Colonic mucosa (tissue), 4 donors: ENCODE data around the gene RPL13A. TPM values are rescaled to one million over a fixed set of nuclear protein-coding genes. Genes with fewer than 3 reads are reported as not detected.
A peak's percentile ranks its signal among the peaks of the same experiment; 100 is the strongest.

Experiments used
- DNase-seq: peaks from one replicate; pipeline ENCODE4 v3.0.0-alpha.2; 2020
- H3K27ac ChIP-seq: fragments of 200-600 bp; one replicate; pipeline ENCODE4 v1.8.0; 2021
- H3K27me3 ChIP-seq: fragments of 200-600 bp; one replicate; pipeline ENCODE4 v1.8.0; 2021
- H3K36me3 ChIP-seq: fragments of 200-600 bp; one replicate; pipeline ENCODE4 v1.8.0; 2021
- H3K4me1 ChIP-seq: fragments of 200-600 bp; one replicate; pipeline ENCODE4 v1.8.0; 2021; ENCODE audit warnings: mild to moderate bottlenecking
- H3K4me3 ChIP-seq: fragments of 200-600 bp; one replicate; pipeline ENCODE4 v1.8.0; 2021
- H3K9ac ChIP-seq, 2 donors: one replicate each; pipeline ENCODE4 v1.7.0; 2013; ENCODE audit warnings: control low read depth in 2 of 2, low read depth in 2 of 2, low read length in 2 of 2
- H3K9me3 ChIP-seq: fragments of 200-600 bp; one replicate; pipeline ENCODE4 v1.8.0; 2021
- CTCF ChIP-seq: fragments of 200-600 bp; IDR thresholded peaks from one replicate; pipeline ENCODE4 v1.8.0; 2022; ENCODE audit warnings: antibody characterized with exemption, mild to moderate bottlenecking
- intact Hi-C: fragments of 100-400 bp; cut with DNase I; formaldehyde crosslinking; loops from one replicate; pipeline ENCODE4 v1.14.1; 2022
- total RNA-seq, 2 donors: library from RNA; stranded (reverse); fragmentation: NEBNext Ultra II Directional in 1 of 2; extraction: Animal tissue kit (Norgen Biotek cat#: 25700) in 1 of 2; gene quantifications; one replicate each; pipeline ENCODE4 v1.2.1, GENCODE V29; 2021
- donor health status: healthy.
- donor health status: DM: no; HTN: no; CAD: no.
- donor health status: DM: no; HTN: no; CAD: no.

The RPL13A gene
- total RNA-seq, 2 donors from 2014 or later = 2,431 to 2,528 TPM

GRCh38 chr19:49473868-49474541 is 13.4 kb upstream of the RPL13A start, which contains the start of gene FLT3LG:
TSS of gene FLT3LG (plus strand) at chr19:49474215. CDS start at chr19:49474640, 425 bp downstream.
- H3K9ac ChIP-seq = peak within 1 kb of the TSS; percentile 73 to 77
- intact Hi-C loops = no loop called here
- TF ChIP-seq CTCF = peak; percentile 99

DNA sequence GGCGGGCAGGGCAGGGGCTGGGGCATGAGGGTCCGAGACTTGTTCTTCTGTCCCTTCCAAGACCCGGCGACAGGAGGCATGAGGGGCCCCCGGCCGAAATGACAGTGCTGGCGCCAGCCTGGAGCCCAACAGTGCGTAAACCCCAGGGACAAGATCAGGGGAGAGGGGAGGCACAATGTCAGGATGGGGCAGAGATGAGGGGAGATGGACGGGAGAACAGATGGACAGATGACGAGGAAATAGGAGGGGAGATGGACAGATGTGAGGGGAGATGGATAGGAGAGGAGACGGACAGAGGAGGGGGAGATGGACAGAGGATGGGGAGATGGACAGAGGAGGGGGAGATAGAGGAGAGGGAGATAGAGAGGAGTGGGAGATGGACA is 12.9 kb upstream of the RPL13A start:
- TF ChIP-seq CTCF = no peak
- H3K4me1 ChIP-seq = no peaks in the 10 kb centered on the region
- H3K27ac ChIP-seq = peak overlapping the region; percentile 27
- no peaks in the 10 kb centered on the region for H3K36me3 ChIP-seq
- DNase-seq = no peak
- intact Hi-C loops = no loop called here
- no peaks in the 10 kb centered on the region for H3K9me3 ChIP-seq
- H3K4me3 ChIP-seq = peak overlapping the region; percentile 30
- H3K9ac ChIP-seq = peak overlapping the region; percentile 73 to 77
- H3K27me3 ChIP-seq = no peaks in the 10 kb centered on the region

More at GRCh38 chr19:49473868-49474541, 13.4 kb upstream of the RPL13A start, which contains the start of gene FLT3LG:
- Histone ChIP-seq H3K36me3 (no peaks in the 10 kb centered on the region), H3K27me3 (no peaks in the 10 kb centered on the region), H3K4me3 (peak within 1 kb of the TSS; percentile 30), H3K27ac (peak within 1 kb of the TSS; percentile 27), H3K4me1 (no peaks in the 10 kb centered on the region), H3K9me3 (no peaks in the 10 kb centered on the region)
- peak; percentile 77 for DNase-seq

DNA sequence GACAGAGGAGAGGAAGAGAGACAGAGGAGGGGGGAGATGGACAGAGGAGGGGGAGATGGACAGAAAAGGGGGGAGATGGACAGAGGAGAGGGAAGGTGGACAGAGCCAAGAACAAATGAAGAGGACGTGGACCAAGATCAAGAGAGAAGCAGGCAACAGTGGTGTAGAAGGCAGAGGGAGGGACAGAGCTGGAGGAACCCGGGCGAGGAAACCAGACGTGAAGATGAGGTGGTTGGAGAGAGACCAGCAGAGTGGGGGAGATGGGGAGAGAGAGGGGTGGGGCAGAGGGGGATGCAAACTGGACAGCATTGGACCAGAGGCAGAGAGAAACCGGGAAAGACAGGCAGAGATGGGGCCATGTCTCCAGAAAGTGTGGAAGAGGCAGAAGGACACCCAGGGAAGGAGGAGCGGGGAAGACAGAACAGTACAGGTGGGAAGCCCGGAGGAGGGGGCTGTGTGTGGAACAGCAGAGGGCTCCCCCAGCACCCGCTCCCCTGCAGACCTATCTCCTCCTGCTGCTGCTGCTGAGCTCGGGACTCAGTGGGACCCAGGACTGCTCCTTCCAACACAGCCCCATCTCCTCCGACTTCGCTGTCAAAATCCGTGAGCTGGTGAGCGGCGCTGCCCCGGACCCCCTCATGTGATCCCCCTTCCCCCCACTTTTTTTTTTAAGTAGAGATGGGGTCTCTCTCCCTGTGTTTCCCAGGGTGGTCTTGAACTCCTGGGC is 12.1 kb upstream of the RPL13A start:
- H3K4me3 ChIP-seq = no peak overlapping the region
- no peaks in the 10 kb centered on the region for H3K36me3 ChIP-seq
- no peaks in the 10 kb centered on the region for H3K4me1 ChIP-seq
- DNase-seq = no peak
- no peak for TF ChIP-seq CTCF
- H3K27me3 ChIP-seq = no peaks in the 10 kb centered on the region
- no peak overlapping the region for H3K27ac ChIP-seq
- intact Hi-C loops = no loop called here
- peak overlapping the region in 1 of 2 donors; percentile 73 for H3K9ac ChIP-seq
- H3K9me3 ChIP-seq = no peaks in the 10 kb centered on the region

GRCh38 chr19:49475995-49476880 is 11.2 kb upstream of the RPL13A start:
- Histone ChIP-seq H3K36me3 (no peaks in the 10 kb centered on the region), H3K9ac (peak overlapping the region in 1 of 2 donors; percentile 40), H3K27ac (no peak overlapping the region), H3K27me3 (no peaks in the 10 kb centered on the region), H3K4me3 (no peak overlapping the region), H3K9me3 (no peaks in the 10 kb centered on the region), H3K4me1 (no peaks in the 10 kb centered on the region)
- TF ChIP-seq CTCF = peak; percentile 36
- peak; percentile 58 for DNase-seq
- intact Hi-C loops = no loop called here

GRCh38 chr19:49479975-49480628 is 7.3 kb upstream of the RPL13A start:
- no peak for TF ChIP-seq CTCF

More at GRCh38 chr19:49479975-49480628, 7.3 kb upstream of the RPL13A start:
- Histone ChIP-seq H3K4me1 (no peaks in the 10 kb centered on the region), H3K27ac (no peak overlapping the region), H3K4me3 (no peak overlapping the region), H3K27me3 (no peaks in the 10 kb centered on the region), H3K36me3 (no peaks in the 10 kb centered on the region), H3K9ac (no peak overlapping the region), H3K9me3 (no peaks in the 10 kb centered on the region)
- intact Hi-C loops = no loop called here
- DNase-seq = no peak
